SK-N-DZ (cell line): ENCODE measurements around the gene CTNNAL1.

Experiments used
- small RNA-seq, 2 experiments: library from RNA; depleted of rRNA; stranded (forward); fragments of <200 nt; gene quantifications; one replicate each; pipeline ENCODE3, GENCODE V24; 2014

CTNNAL1 gene

Small RNAs within 50 kb of the gene (small RNA-seq; reads per million reads assigned to genes)
- gene MIR32: 0.05 to 3.0 reads per million in 2 experiments
- 0 reads per million in 2 experiments for gene RF00019
